ENCODE measurements around the gene CTDP1.

- TF ChIP-seq, protein P1, sequence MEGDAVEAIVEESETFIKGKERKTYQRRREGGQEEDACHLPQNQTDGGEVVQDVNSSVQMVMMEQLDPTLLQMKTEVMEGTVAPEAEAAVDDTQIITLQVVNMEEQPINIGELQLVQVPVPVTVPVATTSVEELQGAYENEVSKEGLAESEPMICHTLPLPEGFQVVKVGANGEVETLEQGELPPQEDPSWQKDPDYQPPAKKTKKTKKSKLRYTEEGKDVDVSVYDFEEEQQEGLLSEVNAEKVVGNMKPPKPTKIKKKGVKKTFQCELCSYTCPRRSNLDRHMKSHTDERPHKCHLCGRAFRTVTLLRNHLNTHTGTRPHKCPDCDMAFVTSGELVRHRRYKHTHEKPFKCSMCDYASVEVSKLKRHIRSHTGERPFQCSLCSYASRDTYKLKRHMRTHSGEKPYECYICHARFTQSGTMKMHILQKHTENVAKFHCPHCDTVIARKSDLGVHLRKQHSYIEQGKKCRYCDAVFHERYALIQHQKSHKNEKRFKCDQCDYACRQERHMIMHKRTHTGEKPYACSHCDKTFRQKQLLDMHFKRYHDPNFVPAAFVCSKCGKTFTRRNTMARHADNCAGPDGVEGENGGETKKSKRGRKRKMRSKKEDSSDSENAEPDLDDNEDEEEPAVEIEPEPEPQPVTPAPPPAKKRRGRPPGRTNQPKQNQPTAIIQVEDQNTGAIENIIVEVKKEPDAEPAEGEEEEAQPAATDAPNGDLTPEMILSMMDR (conservative IDR thresholded peaks at IDR 0.05; ENCODE audit: low read depth, low read length) = 0 out of 2 replicates have a peak, but pooled peaks have one; percentile 15
- TF ChIP-seq EZH2 (IDR thresholded peaks at IDR 0.05; ENCODE audit: borderline replicate concordance, low read depth, low read length, poor library complexity, severe bottlenecking) = no peak
These were observed 67.7 kb downstream of the CTDP1 start for GRCh38 chr18:79747156-79747845.

Data from A673 (cell line).